Activated naive CD8-positive, alpha-beta T cell (primary cell): Measurements from ENCODE around the gene HIBCH.
A peak's percentile ranks its signal among the peaks of the same experiment; 100 is the strongest.
"Not testable (repeated sequence)": the region's sequence is repeated elsewhere in the genome, so short reads cannot be mapped to it uniquely, and the experiment has no call there.

Source experiments
- H3K27ac Mint-ChIP-seq: one replicate; pipeline ENCODE4 v1.8.0; 2021; ENCODE audit warnings: mixed read lengths
- H3K27me3 Mint-ChIP-seq: one replicate; pipeline ENCODE4 v1.8.0; 2021; ENCODE audit warnings: mixed read lengths
- H3K36me3 Mint-ChIP-seq: one replicate; pipeline ENCODE4 v1.8.0; 2021; ENCODE audit warnings: mixed read lengths
- H3K4me1 Mint-ChIP-seq: one replicate; pipeline ENCODE4 v1.8.0; 2021; ENCODE audit warnings: low read depth, mixed read lengths
- H3K4me3 Mint-ChIP-seq: one replicate; pipeline ENCODE4 v1.8.0; 2021; ENCODE audit warnings: mild to moderate bottlenecking, mixed read lengths
- H3K9me3 Mint-ChIP-seq: one replicate; pipeline ENCODE4 v1.8.0; 2021; ENCODE audit warnings: low read depth, mixed read lengths

Gene HIBCH

GRCh38 chr2:190352668-190353536 lies 33.3 kb upstream of the HIBCH start:
- no peak overlapping the region for H3K4me3 Mint-ChIP-seq
- no peak overlapping the region for H3K27ac Mint-ChIP-seq
- H3K9me3 Mint-ChIP-seq = no peaks in the 10 kb centered on the region
- no peaks in the 10 kb centered on the region for H3K27me3 Mint-ChIP-seq
- no peaks in the 10 kb centered on the region for H3K4me1 Mint-ChIP-seq
- H3K36me3 Mint-ChIP-seq = no peaks in the 10 kb centered on the region

- Mint-ChIP-seq H3K4me1 (no peaks in the 10 kb centered on the region), H3K27ac (no peak overlapping the region), H3K4me3 (no peak overlapping the region), H3K36me3 (no peaks in the 10 kb centered on the region), H3K27me3 (no peaks in the 10 kb centered on the region), H3K9me3 (no peaks in the 10 kb centered on the region)
Observed at GRCh38 chr2:190351955-190352354, 32.3 kb upstream of the HIBCH start.

DNA sequence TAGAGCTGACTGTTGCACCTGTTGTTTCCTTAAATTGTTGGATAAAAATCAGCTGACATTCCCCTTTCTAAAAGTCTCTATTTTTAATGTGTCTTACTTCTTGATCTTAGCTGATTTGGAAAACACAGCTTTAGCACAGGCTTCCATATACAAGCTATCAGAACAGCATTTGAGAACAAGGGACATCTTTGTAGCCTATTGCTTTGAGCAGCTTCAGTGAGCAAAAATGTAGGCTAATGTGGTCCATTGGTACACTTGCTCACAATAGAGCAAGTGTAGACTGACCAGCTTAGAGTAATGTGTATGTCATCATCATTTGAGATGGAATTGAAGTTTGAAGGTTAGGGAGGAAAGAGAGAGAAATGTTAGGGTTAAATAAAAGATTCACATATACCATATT lies 30.7 kb upstream of the HIBCH start:
- no peaks in the 10 kb centered on the region for H3K36me3 Mint-ChIP-seq
- no peak overlapping the region for H3K4me3 Mint-ChIP-seq
- H3K27me3 Mint-ChIP-seq = no peaks in the 10 kb centered on the region
- no peak overlapping the region for H3K27ac Mint-ChIP-seq
- peaks cover 2% of the 10 kb centered on the region for H3K4me1 Mint-ChIP-seq
- H3K9me3 Mint-ChIP-seq = no peaks in the 10 kb centered on the region

DNA sequence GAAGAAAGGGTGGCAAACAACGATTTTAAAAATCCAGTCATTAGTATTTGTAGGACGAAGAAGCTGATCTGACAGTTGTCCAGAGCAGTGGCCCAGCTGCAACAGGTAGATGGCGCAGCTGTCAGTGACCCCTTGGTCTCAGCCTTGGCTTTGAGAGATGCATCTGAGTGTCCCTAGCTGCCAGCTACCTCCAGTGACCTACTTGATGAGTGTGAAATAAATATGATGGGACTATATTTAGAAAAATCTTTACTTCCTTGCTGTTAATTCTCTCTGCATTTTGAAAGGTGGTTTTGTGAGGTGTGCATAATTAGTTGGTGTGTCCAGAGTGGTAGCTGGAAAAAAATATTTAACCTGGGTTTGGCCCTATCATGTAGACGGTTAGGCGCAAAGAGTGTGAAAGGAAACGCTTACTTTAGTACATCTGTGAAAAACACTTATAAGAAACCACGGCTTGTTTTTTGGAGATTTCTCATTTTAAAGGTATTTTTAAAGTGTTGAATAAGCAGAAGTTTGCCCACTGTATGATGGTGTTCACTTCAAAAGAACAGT lies 24.7 kb upstream of the HIBCH start:
- Mint-ChIP-seq H3K27ac (peak overlapping the region; percentile 64), H3K4me1 (peaks cover 13% of the 10 kb centered on the region), H3K36me3 (no peaks in the 10 kb centered on the region), H3K9me3 (no peaks in the 10 kb centered on the region), H3K27me3 (no peaks in the 10 kb centered on the region), H3K4me3 (peak overlapping the region; percentile 87)

- Mint-ChIP-seq H3K36me3 (no peaks in the 10 kb centered on the region), H3K27me3 (no peaks in the 10 kb centered on the region), H3K4me1 (peaks cover 13% of the 10 kb centered on the region), H3K4me3 (peak within 1 kb of the TSS; percentile 88), H3K27ac (peak within 1 kb of the TSS; percentile 66), H3K9me3 (no peaks in the 10 kb centered on the region)
Observed at GRCh38 chr2:190343536-190344275, 24.1 kb upstream of the HIBCH start, which contains the start of gene INPP1. INPP1 (plus strand) TSS chr2:190343589; CDS start chr2:190360103, 16,514 bp downstream.

DNA sequence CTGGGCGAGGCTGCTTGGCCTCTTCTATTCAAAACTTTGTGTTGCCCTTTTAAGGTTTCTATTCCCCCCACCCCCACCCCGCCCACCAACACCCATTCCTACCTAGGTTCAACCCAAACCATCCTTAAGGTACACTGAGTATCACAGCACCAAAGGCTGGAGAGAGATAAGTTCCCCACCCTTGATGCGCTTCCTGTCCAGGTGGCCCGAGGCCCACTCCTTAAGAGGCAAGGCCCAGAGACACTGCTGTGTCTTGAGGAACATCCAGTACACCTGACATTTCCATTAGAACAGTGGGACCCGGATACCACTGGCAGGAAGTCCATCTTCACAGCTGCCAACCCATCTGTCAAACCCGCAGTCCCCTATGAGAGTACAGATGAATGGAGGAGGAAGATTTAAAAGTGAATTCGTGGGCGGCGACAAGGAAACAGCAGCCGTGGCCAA lies 23.5 kb upstream of the HIBCH start:
- peak overlapping the region; percentile 66 for H3K27ac Mint-ChIP-seq
- no peaks in the 10 kb centered on the region for H3K36me3 Mint-ChIP-seq
- H3K4me3 Mint-ChIP-seq = peak overlapping the region; percentile 88
- peaks cover 13% of the 10 kb centered on the region for H3K4me1 Mint-ChIP-seq
- H3K27me3 Mint-ChIP-seq = no peaks in the 10 kb centered on the region
- H3K9me3 Mint-ChIP-seq = no peaks in the 10 kb centered on the region

DNA sequence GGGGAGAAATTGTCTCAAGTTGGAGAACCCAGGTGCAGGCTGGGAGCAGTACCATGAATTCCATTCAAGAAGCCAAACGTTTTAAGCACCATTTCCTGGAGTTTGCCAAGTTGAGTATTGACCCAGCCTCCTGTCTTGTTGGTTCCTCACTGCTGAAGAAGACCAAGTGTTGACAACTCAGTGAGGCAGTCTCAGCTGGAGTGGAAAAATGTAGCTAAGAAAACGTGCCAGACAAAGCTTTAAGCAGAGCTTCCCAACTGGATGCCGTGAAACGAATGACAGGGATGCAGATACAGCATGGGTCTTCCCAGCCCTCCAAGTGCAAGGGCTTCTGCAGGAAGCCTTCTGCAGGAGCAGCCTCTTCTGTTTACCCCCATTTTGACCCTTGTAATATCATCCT lies 23.0 kb upstream of the HIBCH start:
- Mint-ChIP-seq H3K4me3 (peak overlapping the region; percentile 88), H3K36me3 (no peaks in the 10 kb centered on the region), H3K4me1 (peaks cover 13% of the 10 kb centered on the region), H3K27me3 (no peaks in the 10 kb centered on the region), H3K27ac (no peak overlapping the region), H3K9me3 (no peaks in the 10 kb centered on the region)

DNA sequence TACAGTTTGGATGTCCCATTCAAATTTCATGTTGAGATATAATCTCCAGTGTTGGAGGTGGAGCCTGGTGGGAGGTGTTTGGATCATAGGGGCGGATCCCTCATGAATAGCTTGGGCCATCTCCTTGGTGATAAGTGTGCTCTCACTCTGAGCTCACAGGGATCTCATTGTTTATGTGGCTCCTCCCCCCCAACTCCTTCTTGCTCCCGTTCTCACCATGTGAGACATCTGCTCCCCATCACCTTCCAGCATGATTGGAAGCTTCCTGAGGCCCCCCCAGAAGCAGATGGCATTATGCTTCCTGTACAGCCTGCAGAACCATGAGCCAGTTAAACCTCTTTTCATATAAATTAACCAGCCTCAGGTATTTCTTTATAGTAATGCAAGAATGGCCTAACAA lies 20.7 kb upstream of the HIBCH start:
- no peak overlapping the region for H3K27ac Mint-ChIP-seq
- H3K4me1 Mint-ChIP-seq = peaks cover 11% of the 10 kb centered on the region
- H3K4me3 Mint-ChIP-seq = no peak overlapping the region
- H3K27me3 Mint-ChIP-seq = no peaks in the 10 kb centered on the region
- no peaks in the 10 kb centered on the region for H3K9me3 Mint-ChIP-seq
- no peaks in the 10 kb centered on the region for H3K36me3 Mint-ChIP-seq

GRCh38 chr2:190339394-190339793 lies 19.8 kb upstream of the HIBCH start:
- no peaks in the 10 kb centered on the region for H3K27me3 Mint-ChIP-seq
- no peak overlapping the region for H3K4me3 Mint-ChIP-seq
- H3K4me1 Mint-ChIP-seq = peaks cover 6% of the 10 kb centered on the region
- H3K36me3 Mint-ChIP-seq = no peaks in the 10 kb centered on the region
- H3K9me3 Mint-ChIP-seq = no peaks in the 10 kb centered on the region
- no peak overlapping the region for H3K27ac Mint-ChIP-seq

GRCh38 chr2:190338453-190338852 lies 18.8 kb upstream of the HIBCH start:
- Mint-ChIP-seq H3K36me3 (no peaks in the 10 kb centered on the region), H3K4me1 (peaks cover 3% of the 10 kb centered on the region), H3K27me3 (no peaks in the 10 kb centered on the region), H3K27ac (no peak overlapping the region), H3K4me3 (no peak overlapping the region), H3K9me3 (no peaks in the 10 kb centered on the region)

- H3K27ac Mint-ChIP-seq = no peak overlapping the region
- no peaks in the 10 kb centered on the region for H3K27me3 Mint-ChIP-seq
- no peaks in the 10 kb centered on the region for H3K9me3 Mint-ChIP-seq
- no peaks in the 10 kb centered on the region for H3K4me1 Mint-ChIP-seq
- H3K36me3 Mint-ChIP-seq = no peaks in the 10 kb centered on the region
- no peak overlapping the region for H3K4me3 Mint-ChIP-seq
Observed at GRCh38 chr2:190336420-190336819, 16.8 kb upstream of the HIBCH start.

GRCh38 chr2:190335584-190335983 lies 16.0 kb upstream of the HIBCH start:
- H3K27ac Mint-ChIP-seq, H3K27me3 Mint-ChIP-seq, H3K36me3 Mint-ChIP-seq, H3K4me1 Mint-ChIP-seq, H3K4me3 Mint-ChIP-seq, H3K9me3 Mint-ChIP-seq: not testable (repeated sequence)

GRCh38 chr2:190335225-190335559 lies 15.6 kb upstream of the HIBCH start:
- Mint-ChIP-seq H3K9me3 (no peaks in the 10 kb centered on the region), H3K4me1 (no peaks in the 10 kb centered on the region), H3K36me3 (no peaks in the 10 kb centered on the region), H3K27ac (no peak overlapping the region), H3K4me3 (no peak overlapping the region), H3K27me3 (no peaks in the 10 kb centered on the region)

DNA sequence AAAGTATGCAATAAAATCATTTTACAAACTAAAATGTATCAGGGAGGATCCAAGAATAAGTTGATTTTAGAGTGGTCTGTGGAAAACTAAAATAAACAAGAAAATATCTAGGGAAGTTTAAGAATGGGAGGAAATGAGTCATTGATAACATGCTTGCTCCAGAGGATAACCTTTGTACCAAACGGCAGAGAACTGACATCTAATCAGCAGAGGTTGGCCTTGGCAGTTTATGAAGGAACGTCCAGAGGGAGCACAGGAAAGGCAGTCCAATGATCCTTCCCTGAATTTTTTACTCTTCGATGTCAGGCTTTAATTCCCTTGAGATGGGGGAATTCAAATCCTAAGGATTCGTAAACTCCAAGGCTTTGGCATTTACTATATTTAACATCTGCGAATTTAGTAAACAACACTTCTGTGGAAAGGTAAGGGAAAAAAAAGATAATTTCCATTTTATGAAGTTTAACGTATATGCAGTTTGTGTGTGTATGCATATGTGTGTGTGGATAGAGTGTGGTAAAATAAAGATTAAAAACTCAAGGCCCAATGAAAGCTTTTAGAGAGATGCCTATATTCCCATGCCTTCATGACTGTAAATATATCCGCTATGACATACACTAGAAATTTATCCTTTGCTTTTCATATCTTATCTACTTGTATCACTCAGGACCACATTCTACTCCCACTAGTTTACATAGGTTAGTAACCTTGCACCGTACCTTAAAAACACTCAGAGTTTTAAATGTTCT lies 15.0 kb upstream of the HIBCH start:
- no peak overlapping the region for H3K27ac Mint-ChIP-seq
- no peaks in the 10 kb centered on the region for H3K4me1 Mint-ChIP-seq
- H3K4me3 Mint-ChIP-seq = no peak overlapping the region
- H3K36me3 Mint-ChIP-seq = no peaks in the 10 kb centered on the region
- no peaks in the 10 kb centered on the region for H3K9me3 Mint-ChIP-seq
- H3K27me3 Mint-ChIP-seq = peaks cover 2% of the 10 kb centered on the region

DNA sequence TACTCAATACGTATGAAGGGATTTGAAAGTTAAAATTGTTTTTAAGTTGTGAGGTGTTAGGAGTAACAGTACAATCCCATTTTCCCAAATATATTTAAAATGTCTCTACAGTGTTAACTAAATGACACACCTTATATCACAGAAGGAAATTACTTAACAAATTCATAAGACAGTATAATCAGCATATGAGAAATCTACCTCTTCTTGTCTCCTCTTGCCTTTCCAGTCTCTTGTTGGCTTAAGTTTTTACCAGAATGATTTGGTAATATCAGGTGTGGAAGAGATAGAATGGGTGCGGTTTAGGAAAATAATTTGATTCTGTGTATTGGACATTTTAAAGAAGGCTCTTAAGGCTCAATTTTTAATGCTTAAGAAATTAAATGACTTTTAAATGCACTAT lies 14.3 kb upstream of the HIBCH start:
- Mint-ChIP-seq H3K9me3 (no peaks in the 10 kb centered on the region), H3K4me3 (no peak overlapping the region), H3K27me3 (peaks cover 6% of the 10 kb centered on the region), H3K4me1 (no peaks in the 10 kb centered on the region), H3K27ac (no peak overlapping the region), H3K36me3 (no peaks in the 10 kb centered on the region)
